ENCODE measurements around the gene KHK. TPM values are rescaled to one million over a fixed set of nuclear protein-coding genes. Genes with fewer than 3 reads are reported as not detected.
A peak's percentile ranks its signal among the peaks of the same experiment; 100 is the strongest.

The KHK gene
- total RNA-seq, 1 donor from 2014 or later = 3.3 TPM

- Histone ChIP-seq H3F3A (ENCODE audit: low read depth) (peaks cover 23% of the 10 kb centered on the region), H3K4me1 (peaks cover 15% of the 10 kb centered on the region), H3K79me2 (ENCODE audit: low read depth) (peaks cover 3% of the 10 kb centered on the region), H3K9ac (peak overlapping the region; percentile 49), H3K4me3 (peak overlapping the region; percentile 61), H4K20me1 (ENCODE audit: low read depth) (no peaks in the 10 kb centered on the region), H3K36me3 (no peaks in the 10 kb centered on the region), H3K27me3 (peaks cover 19% of the 10 kb centered on the region), H3K27ac (no peak overlapping the region), H2AFZ (replicated peaks) (peak overlapping the region; percentile 89), H3K4me2 (peak overlapping the region; percentile 97), H3K9me3 (ENCODE audit: low read depth) (no peaks in the 10 kb centered on the region)
- Mint-ChIP-seq H3K4me3 (peak overlapping the region; percentile 73), H3K4me1 (peaks cover 31% of the 10 kb centered on the region), H3K9me3 (no peaks in the 10 kb centered on the region), H3K36me3 (no peaks in the 10 kb centered on the region), H3K27ac (no peak overlapping the region), H3K27me3 (ENCODE audit: insufficient read depth, low read depth) (peaks cover 6% of the 10 kb centered on the region)
- no peak for TF ChIP-seq EZH2 (IDR thresholded peaks at IDR 0.05)
- TF ChIP-seq EZH2phosphoT487 (IDR thresholded peaks at IDR 0.05) = no peak
- TF ChIP-seq CTCF (IDR thresholded peaks at IDR 0.05) = no peak
- DNase-seq (ENCODE audit: low spot score) = no peak
These were observed 1.4 kb upstream of the KHK start for GRCh38 chr2:27085062-27085672.

- peaks cover 6% of the 10 kb centered on the region for H3K27me3 Mint-ChIP-seq (ENCODE audit: insufficient read depth, low read depth)
- H3K9ac ChIP-seq = peak overlapping the region; percentile 49
- H3K27me3 ChIP-seq = peaks cover 19% of the 10 kb centered on the region
- TF ChIP-seq EZH2phosphoT487 (IDR thresholded peaks at IDR 0.05) = no peak
- TF ChIP-seq EZH2 (IDR thresholded peaks at IDR 0.05) = peak; percentile 42
- TF ChIP-seq CTCF (IDR thresholded peaks at IDR 0.05) = peak; percentile 51
- no peak overlapping the region for H3K27ac Mint-ChIP-seq
- no peak overlapping the region for H3K27ac ChIP-seq
- peaks cover 3% of the 10 kb centered on the region for H3K79me2 ChIP-seq (ENCODE audit: low read depth)
- peaks cover 15% of the 10 kb centered on the region for H3K4me1 ChIP-seq
- no peaks in the 10 kb centered on the region for H3K36me3 ChIP-seq
- peak overlapping the region; percentile 73 for H3K4me3 Mint-ChIP-seq
- no peaks in the 10 kb centered on the region for H4K20me1 ChIP-seq (ENCODE audit: low read depth)
- peak overlapping the region; percentile 89 for H2AFZ ChIP-seq (replicated peaks)
- no peaks in the 10 kb centered on the region for H3K9me3 ChIP-seq (ENCODE audit: low read depth)
- H3K36me3 Mint-ChIP-seq = no peaks in the 10 kb centered on the region
- no peaks in the 10 kb centered on the region for H3K9me3 Mint-ChIP-seq
- H3F3A ChIP-seq (ENCODE audit: low read depth) = peaks cover 23% of the 10 kb centered on the region
- peak overlapping the region; percentile 97 for H3K4me2 ChIP-seq
- peaks cover 28% of the 10 kb centered on the region for H3K4me1 Mint-ChIP-seq
- peak overlapping the region; percentile 61 for H3K4me3 ChIP-seq
- DNase-seq (ENCODE audit: low spot score) = peak; percentile 81
These were observed 891 bp upstream of the KHK start for GRCh38 chr2:27085673-27086089.

- H4K20me1 ChIP-seq (ENCODE audit: low read depth) = no peaks in the 10 kb centered on the region
- H3K4me3 ChIP-seq = peak overlapping the region; percentile 61
- H3K4me1 ChIP-seq = peaks cover 15% of the 10 kb centered on the region
- peaks cover 3% of the 10 kb centered on the region for H3K79me2 ChIP-seq (ENCODE audit: low read depth)
- no peaks in the 10 kb centered on the region for H3K9me3 ChIP-seq (ENCODE audit: low read depth)
- no peaks in the 10 kb centered on the region for H3K36me3 ChIP-seq
- peak overlapping the region; percentile 89 for H2AFZ ChIP-seq (replicated peaks)
- H3K4me1 Mint-ChIP-seq = peaks cover 23% of the 10 kb centered on the region
- H3K27me3 ChIP-seq = peaks cover 19% of the 10 kb centered on the region
- H3K36me3 Mint-ChIP-seq = no peaks in the 10 kb centered on the region
- no peaks in the 10 kb centered on the region for H3K9me3 Mint-ChIP-seq
- H3K27me3 Mint-ChIP-seq (ENCODE audit: insufficient read depth, low read depth) = peaks cover 6% of the 10 kb centered on the region
- no peak overlapping the region for H3K27ac ChIP-seq
- H3F3A ChIP-seq (ENCODE audit: low read depth) = peaks cover 23% of the 10 kb centered on the region
- H3K9ac ChIP-seq = peak overlapping the region; percentile 49
- peak overlapping the region; percentile 97 for H3K4me2 ChIP-seq
- peak overlapping the region; percentile 85 for H3K4me3 Mint-ChIP-seq
- TF ChIP-seq CTCF (IDR thresholded peaks at IDR 0.05) (peak; percentile 81), EZH2phosphoT487 (IDR thresholded peaks at IDR 0.05) (no peak), EZH2 (IDR thresholded peaks at IDR 0.05) (peak; percentile 37)
- H3K27ac Mint-ChIP-seq = no peak overlapping the region
- DNase-seq (ENCODE audit: low spot score) = peak; percentile 98
These were observed 365 bp upstream of the KHK start for GRCh38 chr2:27086090-27086723.
